Lower lobe of right lung (tissue), 2 donors: ENCODE measurements around the gene NAV2. TPM values are rescaled to one million over a fixed set of nuclear protein-coding genes. Genes with fewer than 3 reads are reported as not detected.

Experiments
- ATAC-seq, 2 donors: fragments of 200-7000 bp; cut with Tn5 transposase; one replicate each; pipeline ENCODE4 v1.9.1; 2020 to 2022; ENCODE audit warnings: mild to moderate bottlenecking in 2 of 2, moderate library complexity in 2 of 2
- DNase-seq: peaks from one replicate; pipeline ENCODE4 v3.0.0-alpha.2; 2020
- H3K27ac ChIP-seq: fragments of 200-600 bp; one replicate; pipeline ENCODE4 v1.8.0; 2022
- H3K27me3 ChIP-seq: fragments of 200-600 bp; one replicate; pipeline ENCODE4 v1.8.0; 2022; ENCODE audit warnings: low read depth
- H3K36me3 ChIP-seq: fragments of 200-600 bp; one replicate; pipeline ENCODE4 v1.8.0; 2022; ENCODE audit warnings: mild to moderate bottlenecking
- H3K4me1 ChIP-seq: fragments of 200-600 bp; one replicate; pipeline ENCODE4 v1.8.0; 2022
- H3K4me3 ChIP-seq: fragments of 200-600 bp; one replicate; pipeline ENCODE4 v1.8.0; 2022; ENCODE audit warnings: mild to moderate bottlenecking
- H3K9me3 ChIP-seq: fragments of 200-600 bp; one replicate; pipeline ENCODE4 v1.8.0; 2022
- CTCF ChIP-seq: fragments of 200-600 bp; IDR thresholded peaks from one replicate; pipeline ENCODE4 v1.8.0; 2022; ENCODE audit warnings: antibody characterized with exemption, mild to moderate bottlenecking
- intact Hi-C: fragments of 100-400 bp; cut with DNase I; formaldehyde crosslinking; loops from one replicate; pipeline ENCODE4 v1.11.0; 2022
- total RNA-seq: library from RNA; stranded (reverse); fragmentation: NEBNext Ultra II Directional; extraction: Animal tissue kit (Norgen Biotek cat#: 25700); gene quantifications from one replicate; pipeline ENCODE4 v1.2.1, GENCODE V29; 2021
- donor health status: DM: no; HTN: yes; CAD: no; lungs with severe emphysema.

Gene NAV2
- total RNA-seq, 1 donor from 2014 or later = 36.9 TPM

DNA sequence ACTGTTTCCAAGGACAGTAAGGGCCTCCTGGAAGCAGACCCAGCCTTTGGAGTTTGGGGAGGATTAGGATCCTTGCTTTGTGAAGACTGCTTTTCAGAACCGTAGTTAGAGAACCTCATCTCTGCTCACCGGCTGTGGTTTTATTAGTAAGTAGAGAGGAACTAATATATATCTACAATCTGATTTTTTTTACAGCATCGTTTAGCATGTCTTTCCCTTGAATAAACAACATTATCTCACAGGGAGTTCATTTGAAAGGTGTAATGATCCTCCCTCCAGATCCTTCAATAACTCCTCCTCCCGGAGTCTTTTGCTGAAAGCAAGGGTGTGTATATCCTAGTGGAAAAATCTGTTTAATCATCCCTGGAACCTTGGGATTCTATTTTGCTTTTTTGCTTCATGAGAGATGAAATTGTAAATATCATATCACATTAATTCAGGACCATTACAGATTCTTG, 314.9 kb downstream of the NAV2 start:
- intact Hi-C loops = no loop called here

GRCh38 chr11:20029193-20029592, 316.6 kb downstream of the NAV2 start:
- H3K27me3 ChIP-seq = no peaks in the 10 kb centered on the region
- H3K4me3 ChIP-seq = no peak overlapping the region
- TF ChIP-seq CTCF = no peak
- no peaks in the 10 kb centered on the region for H3K4me1 ChIP-seq
- ATAC-seq = no peak
- H3K27ac ChIP-seq = no peak overlapping the region
- H3K9me3 ChIP-seq = no peaks in the 10 kb centered on the region
- intact Hi-C loops = no loop called here
- DNase-seq = no peak
- H3K36me3 ChIP-seq = no peaks in the 10 kb centered on the region

More for the DNA sequence above, 314.9 kb downstream of the NAV2 start:
- H3K4me3 ChIP-seq = no peak overlapping the region
- H3K36me3 ChIP-seq = no peaks in the 10 kb centered on the region
- no peak for DNase-seq
- H3K27me3 ChIP-seq = no peaks in the 10 kb centered on the region
- no peaks in the 10 kb centered on the region for H3K4me1 ChIP-seq
- ATAC-seq = no peak
- no peak overlapping the region for H3K27ac ChIP-seq
- H3K9me3 ChIP-seq = no peaks in the 10 kb centered on the region
- no peak for TF ChIP-seq CTCF

GRCh38 chr11:20030472-20030871, 317.8 kb downstream of the NAV2 start:
- H3K4me1 ChIP-seq = no peaks in the 10 kb centered on the region

GRCh38 chr11:20031155-20032001, 318.7 kb downstream of the NAV2 start:
- intact Hi-C loops = no loop called here
- no peak overlapping the region for H3K27ac ChIP-seq
- no peaks in the 10 kb centered on the region for H3K27me3 ChIP-seq
- no peak overlapping the region for H3K4me3 ChIP-seq
- no peak for DNase-seq
- ATAC-seq = no peak
- no peaks in the 10 kb centered on the region for H3K4me1 ChIP-seq
- peaks cover 7% of the 10 kb centered on the region for H3K36me3 ChIP-seq
- TF ChIP-seq CTCF = no peak
- H3K9me3 ChIP-seq = no peaks in the 10 kb centered on the region

More at GRCh38 chr11:20030472-20030871, 317.8 kb downstream of the NAV2 start:
- Histone ChIP-seq H3K9me3 (no peaks in the 10 kb centered on the region), H3K36me3 (peaks cover 1% of the 10 kb centered on the region), H3K4me3 (no peak overlapping the region), H3K27ac (no peak overlapping the region), H3K27me3 (no peaks in the 10 kb centered on the region)
- intact Hi-C loops = no loop called here
- TF ChIP-seq CTCF = no peak
- no peak for DNase-seq
- no peak for ATAC-seq

GRCh38 chr11:20032127-20032526, 319.5 kb downstream of the NAV2 start:
- H3K4me3 ChIP-seq = no peak overlapping the region
- H3K9me3 ChIP-seq = no peaks in the 10 kb centered on the region
- no peaks in the 10 kb centered on the region for H3K4me1 ChIP-seq
- ATAC-seq (no peak), DNase-seq (no peak)
- no peak overlapping the region for H3K27ac ChIP-seq
- no peaks in the 10 kb centered on the region for H3K27me3 ChIP-seq
- TF ChIP-seq CTCF = no peak
- intact Hi-C loops = no loop called here
- H3K36me3 ChIP-seq = peaks cover 7% of the 10 kb centered on the region
